ENCODE results near the gene CORO2A.

Gene CORO2A

DNA sequence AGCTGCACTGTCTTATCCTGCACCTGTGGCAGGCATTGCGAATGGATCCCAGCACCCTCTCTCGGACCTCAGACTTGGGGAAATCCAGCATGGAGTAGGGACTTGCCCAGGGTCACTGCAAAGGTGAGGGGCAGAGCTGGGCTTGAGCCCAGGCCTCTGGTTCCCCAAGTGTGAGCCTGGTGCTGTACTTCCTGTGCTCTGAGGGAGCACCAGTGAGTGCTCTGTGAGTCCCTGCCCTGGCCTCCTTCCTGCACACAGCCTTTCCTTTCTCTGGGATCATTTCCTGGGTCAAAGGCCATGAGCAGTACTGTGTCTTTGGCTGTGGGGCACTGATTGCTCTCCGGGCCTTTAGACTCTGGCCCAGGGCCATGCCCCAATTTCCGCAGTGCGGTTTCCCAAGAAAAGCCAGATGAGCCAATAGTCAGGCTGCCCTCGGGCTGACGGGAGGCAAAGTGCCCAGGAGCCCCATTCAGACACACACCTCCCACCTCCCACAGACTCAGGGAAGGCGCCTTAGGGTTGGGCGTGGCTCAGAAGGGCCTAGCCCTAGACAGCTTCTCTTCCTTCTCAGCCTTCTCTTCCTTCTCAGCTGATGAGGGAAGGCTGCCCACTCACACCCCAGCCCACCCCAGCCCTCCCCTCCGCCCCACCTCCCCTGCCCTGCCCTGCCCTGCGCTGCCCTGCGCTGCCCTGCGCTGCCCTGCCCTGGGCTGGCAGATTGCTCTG is 50.1 kb downstream of the CORO2A start:
- DNase-seq (ENCODE audit: low read depth) = peak; percentile 71
- H3K4me3 ChIP-seq (ENCODE audit: low read length) = no peak overlapping the region
- TF ChIP-seq, protein P1, sequence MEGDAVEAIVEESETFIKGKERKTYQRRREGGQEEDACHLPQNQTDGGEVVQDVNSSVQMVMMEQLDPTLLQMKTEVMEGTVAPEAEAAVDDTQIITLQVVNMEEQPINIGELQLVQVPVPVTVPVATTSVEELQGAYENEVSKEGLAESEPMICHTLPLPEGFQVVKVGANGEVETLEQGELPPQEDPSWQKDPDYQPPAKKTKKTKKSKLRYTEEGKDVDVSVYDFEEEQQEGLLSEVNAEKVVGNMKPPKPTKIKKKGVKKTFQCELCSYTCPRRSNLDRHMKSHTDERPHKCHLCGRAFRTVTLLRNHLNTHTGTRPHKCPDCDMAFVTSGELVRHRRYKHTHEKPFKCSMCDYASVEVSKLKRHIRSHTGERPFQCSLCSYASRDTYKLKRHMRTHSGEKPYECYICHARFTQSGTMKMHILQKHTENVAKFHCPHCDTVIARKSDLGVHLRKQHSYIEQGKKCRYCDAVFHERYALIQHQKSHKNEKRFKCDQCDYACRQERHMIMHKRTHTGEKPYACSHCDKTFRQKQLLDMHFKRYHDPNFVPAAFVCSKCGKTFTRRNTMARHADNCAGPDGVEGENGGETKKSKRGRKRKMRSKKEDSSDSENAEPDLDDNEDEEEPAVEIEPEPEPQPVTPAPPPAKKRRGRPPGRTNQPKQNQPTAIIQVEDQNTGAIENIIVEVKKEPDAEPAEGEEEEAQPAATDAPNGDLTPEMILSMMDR (IDR thresholded peaks at IDR 0.05; ENCODE audit: insufficient read depth, low read depth, low read length, missing control alignments) = no peak

DNA sequence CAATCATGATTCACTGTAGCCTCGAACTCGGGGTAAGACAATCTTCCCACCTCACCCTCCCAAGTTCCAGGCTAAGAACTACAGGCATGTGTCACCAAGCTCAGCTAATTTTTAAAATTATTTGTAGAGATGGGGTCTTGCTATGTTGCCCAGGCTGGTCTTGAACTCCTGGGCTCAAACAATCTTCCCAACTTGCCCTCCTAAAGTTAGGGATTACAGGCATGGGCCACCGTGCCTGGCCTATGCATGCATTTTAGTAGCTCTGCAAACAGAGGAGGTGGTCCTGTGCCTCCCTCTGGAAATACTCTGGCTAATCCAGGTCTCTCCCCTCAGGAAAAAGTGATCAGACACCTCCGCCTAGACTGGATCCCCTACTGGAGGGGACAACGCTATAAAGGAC is 51.9 kb downstream of the CORO2A start:
- no peak overlapping the region for H3K4me3 ChIP-seq (ENCODE audit: low read length)
- no peak for DNase-seq (ENCODE audit: low read depth)
- TF ChIP-seq, protein P1 (IDR thresholded peaks at IDR 0.05; ENCODE audit: insufficient read depth, low read depth, low read length, missing control alignments) = no peak

DNA sequence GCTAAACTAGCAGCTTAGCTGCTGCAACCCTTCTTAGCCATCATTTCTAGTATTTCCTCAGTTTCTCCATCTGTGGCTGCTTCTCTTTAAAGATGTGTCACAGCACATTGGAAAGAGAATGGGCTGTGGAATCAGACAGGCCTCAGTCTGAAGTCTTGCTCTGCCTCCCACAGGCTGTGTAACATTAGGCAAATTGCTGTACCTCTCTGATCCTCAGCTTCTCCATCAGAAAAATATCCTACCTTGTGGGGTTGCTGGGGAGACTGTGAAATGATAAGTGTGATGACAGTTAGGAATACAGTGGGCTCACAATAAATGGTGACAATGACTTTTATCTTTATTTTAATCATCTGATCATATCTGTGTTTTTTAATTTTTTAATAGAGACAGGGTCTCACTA is 55.9 kb downstream of the CORO2A start:
- TF ChIP-seq, protein P1 (IDR thresholded peaks at IDR 0.05; ENCODE audit: insufficient read depth, low read depth, low read length, missing control alignments) = no peak
- no peak overlapping the region for H3K4me3 ChIP-seq (ENCODE audit: low read length)
- no peak for DNase-seq (ENCODE audit: low read depth)

DNA sequence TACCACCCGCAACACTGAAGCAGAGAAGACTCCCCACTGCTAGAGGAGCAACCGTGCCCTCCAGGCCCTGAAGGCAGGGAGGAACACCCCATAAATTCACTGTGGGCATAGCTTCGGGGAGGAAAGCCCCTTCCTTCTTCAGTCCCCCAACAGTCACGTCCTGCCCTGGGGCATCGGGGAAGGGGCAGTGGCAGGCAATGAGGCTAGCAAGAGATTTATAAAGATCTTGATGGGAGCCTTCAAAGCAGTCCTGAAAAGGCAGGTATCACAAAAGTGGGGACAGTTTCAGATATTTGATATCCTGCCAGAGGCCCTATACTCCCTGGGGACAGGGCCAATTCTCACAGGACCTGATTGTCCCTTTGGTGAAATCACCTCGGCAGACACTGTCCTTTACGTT is 56.5 kb downstream of the CORO2A start:
- TF ChIP-seq, protein P1 (IDR thresholded peaks at IDR 0.05; ENCODE audit: insufficient read depth, low read depth, low read length, missing control alignments) = no peak
- no peak overlapping the region for H3K4me3 ChIP-seq (ENCODE audit: low read length)
- DNase-seq (ENCODE audit: low read depth) = no peak

DNA sequence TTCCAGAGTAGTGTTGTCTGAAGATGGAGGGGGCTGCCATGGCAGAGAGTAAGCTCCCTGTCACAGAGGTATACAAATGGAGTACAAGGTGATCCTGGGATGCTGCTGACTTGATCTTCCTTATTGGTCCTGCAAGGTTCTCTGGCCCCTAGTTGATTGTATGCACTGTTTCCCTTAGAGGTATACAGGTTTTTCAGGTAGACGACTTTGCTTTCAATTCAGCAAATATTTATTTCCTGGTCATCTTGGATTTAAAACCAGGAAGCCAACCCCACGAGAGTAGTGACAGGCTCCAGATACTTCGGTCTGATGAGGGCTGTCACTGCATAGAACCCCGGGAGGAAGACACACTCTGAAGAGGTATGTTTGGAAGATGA is 56.9 kb downstream of the CORO2A start:
- TF ChIP-seq, protein P1 (IDR thresholded peaks at IDR 0.05; ENCODE audit: insufficient read depth, low read depth, low read length, missing control alignments) = no peak
- no peak overlapping the region for H3K4me3 ChIP-seq (ENCODE audit: low read length)

DNA sequence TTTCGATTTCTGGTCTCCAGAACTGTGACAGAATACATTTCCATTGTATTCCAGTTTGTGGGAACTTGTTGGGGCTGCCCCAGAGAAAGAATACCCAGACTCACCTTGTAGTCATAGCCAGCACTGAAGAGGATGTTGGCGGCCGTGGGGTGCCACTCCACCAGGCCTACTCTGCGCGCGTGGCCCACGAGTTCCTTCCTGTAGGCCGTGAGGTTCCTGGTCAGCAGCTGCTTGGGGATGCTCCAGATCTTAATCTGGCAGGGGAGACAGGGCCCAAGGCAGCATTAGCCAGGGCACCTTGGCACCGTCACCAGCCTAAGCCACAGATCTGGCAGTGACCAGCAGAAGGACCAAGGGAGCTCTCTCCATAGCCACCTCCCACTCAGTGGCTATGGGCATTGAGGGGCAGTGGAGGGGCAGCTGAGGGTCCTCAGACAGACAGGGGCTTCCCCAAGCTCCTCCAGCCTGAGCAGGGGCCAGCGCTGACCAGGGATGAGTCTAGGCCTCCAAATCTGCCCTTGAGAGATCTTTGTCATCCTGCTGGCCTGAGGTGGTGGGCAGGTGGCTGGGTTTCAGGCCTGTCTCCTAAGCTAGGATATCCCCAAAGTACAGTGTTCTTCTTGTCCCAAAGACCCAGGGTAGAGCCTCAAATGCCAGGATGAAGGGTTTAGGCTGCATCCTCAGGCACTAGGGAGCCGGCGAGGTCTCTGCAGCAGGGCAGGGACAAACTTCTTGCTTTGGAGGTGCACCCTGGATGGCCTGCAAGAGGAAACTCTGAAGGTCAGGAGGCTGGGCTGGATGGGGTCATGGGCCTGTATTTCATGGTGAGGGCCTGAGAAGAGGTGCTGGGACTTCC is 57.5 kb downstream of the CORO2A start:
- H3K4me3 ChIP-seq (ENCODE audit: low read length) = no peak overlapping the region
- DNase-seq (ENCODE audit: low read depth) = no peak
- TF ChIP-seq, protein P1 (IDR thresholded peaks at IDR 0.05; ENCODE audit: insufficient read depth, low read depth, low read length, missing control alignments) = no peak

More for the DNA sequence above, 56.9 kb downstream of the CORO2A start:
- no peak for DNase-seq (ENCODE audit: low read depth)
